Suppressor macrophage treated with lipopolysaccharide for 4 hours (primary cell): ENCODE data around the gene DCUN1D3.
"Not testable (repeated sequence)": the region's sequence is repeated elsewhere in the genome, so short reads cannot be mapped to it uniquely, and the experiment has no call there.

Source experiments
- DNase-seq: peaks from one replicate; pipeline ENCODE4 v3.0.0-alpha.2; 2020

DCUN1D3 gene

GRCh38 chr16:20860995-20861394 is 39.2 kb downstream of the DCUN1D3 start:
- not testable (repeated sequence) for DNase-seq

GRCh38 chr16:20860361-20860760 is 39.8 kb downstream of the DCUN1D3 start:
- no peak for DNase-seq

- DNase-seq = no peak
Observed at GRCh38 chr16:20859699-20860098, 40.5 kb downstream of the DCUN1D3 start.

DNA sequence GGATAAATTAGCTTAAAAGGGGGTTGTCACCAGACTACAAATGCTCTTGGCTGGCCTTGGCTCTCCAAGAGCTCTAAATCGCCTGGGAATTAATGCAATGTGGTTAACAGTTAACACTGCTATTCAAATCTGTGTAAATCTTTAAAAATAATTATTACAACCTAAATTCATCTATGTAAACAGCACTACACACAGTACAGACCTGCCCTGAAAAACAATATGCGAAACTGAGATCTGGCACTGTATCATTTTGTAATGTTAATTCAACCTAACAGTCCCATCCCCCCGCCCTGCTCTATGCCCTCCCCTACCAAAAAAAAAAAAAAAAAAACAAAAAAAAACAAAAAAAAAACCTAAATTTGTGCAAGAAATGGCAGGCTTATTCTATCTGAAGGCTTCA is 40.9 kb downstream of the DCUN1D3 start:
- DNase-seq = no peak

- no peak for DNase-seq
Observed at GRCh38 chr16:20857281-20857680, 42.9 kb downstream of the DCUN1D3 start.

- no peak for DNase-seq
Observed at GRCh38 chr16:20854963-20855362, 45.2 kb downstream of the DCUN1D3 start.

DNA sequence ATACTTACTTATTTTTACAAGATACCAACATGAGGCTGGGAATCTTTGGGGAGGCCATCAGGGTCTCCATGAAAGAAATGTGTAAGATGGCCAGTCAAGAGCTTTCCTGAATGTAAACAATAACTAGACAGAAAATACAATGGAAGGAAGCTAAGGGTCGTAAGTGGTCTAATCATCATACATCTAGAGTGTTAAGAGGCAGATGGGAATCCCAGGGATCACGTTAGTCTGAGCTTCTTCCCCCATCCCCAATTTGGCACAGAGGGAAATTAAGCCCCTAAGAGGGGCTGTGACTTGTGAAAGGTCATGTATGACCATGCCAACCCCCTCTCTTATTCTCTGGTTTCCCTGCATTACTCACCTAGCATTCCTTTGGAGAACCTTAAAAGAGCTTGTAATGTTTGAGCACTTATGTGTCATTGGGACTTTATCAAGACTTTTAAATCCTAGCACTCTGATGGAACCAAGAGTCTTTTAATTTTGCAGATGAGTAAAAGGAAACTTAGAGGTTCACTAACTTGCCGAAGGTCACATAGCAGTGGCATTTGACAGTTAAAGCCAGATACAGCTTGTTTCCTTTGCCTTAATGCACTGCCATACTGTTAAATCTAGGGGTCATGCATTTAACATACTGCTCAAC is 46.1 kb downstream of the DCUN1D3 start:
- no peak for DNase-seq

GRCh38 chr16:20853143-20853542 is 47.0 kb downstream of the DCUN1D3 start:
- no peak for DNase-seq

- no peak for DNase-seq
Observed at GRCh38 chr16:20851601-20852000, 48.6 kb downstream of the DCUN1D3 start.

- no peak for DNase-seq
Observed at GRCh38 chr16:20850981-20851380, 49.2 kb downstream of the DCUN1D3 start.

- peak; percentile 73 for DNase-seq
Observed at GRCh38 chr16:20849589-20850390, 50.4 kb downstream of the DCUN1D3 start.

DNA sequence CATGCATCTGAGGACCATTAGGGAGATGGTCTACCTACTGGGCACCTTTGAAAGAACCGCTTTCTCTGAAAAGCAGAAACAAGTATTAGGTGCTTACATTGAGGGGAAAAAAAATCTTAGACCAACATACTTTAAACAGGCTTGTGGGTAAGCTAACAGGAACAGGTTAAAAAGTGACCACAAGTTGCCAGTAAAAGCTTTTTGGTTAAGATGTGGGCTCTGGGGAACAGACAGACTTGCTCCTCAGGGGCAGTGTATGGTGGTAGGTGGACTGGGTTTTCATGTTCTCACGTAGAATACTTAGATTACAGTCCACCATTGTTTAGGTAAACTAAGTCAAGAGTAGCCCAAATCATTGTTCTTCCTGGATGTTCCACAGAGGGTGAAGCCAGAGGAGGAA is 52.6 kb downstream of the DCUN1D3 start:
- DNase-seq = no peak

GRCh38 chr16:20846551-20846950 is 53.6 kb downstream of the DCUN1D3 start:
- DNase-seq = no peak

DNA sequence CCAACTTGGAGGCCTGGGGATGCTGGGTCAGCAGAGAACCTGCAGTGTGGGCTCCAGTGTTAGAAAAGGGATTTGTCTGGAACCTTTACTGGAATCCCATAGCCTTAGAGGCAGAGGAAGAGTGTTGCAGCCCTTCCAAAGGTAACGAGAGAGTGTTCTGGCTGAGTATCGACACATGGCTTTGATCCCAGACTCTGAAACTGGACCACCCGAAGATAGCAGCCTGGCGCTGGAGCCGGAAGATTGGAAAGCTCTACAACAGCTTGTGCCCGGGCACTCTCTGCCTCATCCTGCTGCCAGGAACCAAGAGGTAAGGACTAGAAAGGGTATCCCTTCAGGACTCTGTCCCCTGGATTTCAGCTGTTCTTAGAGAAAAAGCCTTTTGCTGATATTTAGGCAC is 54.1 kb downstream of the DCUN1D3 start:
- no peak for DNase-seq

DNA sequence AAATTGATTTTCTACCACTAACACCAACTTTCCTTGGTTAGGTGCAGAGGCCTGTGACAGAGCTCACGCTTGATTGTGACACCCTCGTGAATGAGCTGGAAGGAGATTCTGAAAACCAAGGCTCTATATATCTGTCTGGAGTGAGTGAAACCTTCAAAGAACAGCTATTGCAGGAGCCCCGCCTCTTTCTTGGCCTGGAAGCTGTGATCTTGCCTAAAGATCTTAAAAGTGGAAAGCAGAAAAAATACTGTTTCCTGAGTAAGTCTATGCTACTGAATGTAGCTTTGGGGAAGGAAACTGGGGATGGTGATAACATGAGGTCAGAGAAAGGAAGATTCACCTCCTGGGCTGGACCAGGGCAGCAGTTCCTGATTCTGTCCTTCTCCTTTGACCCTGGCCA is 55.6 kb downstream of the DCUN1D3 start:
- no peak for DNase-seq

DNA sequence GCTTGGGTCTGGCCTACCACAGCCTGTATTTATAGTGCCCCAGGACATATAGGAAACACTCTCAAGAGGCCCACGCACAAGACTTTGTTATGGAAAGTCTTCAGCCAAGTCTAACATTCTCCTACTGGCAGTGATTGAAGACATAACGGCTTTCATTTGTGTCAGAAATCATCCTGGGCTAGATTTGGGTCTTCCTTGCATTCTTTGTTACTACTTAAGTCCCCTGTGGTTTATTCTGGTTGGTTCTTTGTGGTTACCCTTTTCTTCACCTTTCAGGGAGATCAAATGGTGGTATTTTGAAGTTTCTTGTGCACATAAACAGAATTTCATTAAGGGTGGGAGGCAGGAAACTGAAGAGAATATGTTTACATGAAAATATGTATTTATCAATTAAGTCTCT is 56.1 kb downstream of the DCUN1D3 start:
- DNase-seq = no peak

DNA sequence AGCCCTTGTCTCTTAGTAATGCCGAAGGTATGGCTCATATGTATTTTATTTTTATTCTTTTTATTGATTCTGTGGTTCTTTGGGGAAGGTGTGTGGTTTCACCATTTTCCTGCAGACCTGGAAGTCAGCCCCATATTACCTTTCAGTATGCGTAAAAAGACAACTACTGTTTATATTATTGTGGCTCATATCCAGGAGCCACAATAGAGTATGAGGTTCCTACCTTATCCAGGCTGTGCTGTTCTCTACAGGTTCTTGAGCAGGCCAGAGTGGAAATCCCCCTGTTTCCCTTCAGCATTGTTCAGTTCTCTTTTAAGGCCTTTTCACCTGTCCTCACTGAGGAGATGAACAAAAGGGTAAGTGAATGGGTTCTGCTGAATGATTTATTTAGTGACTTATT is 60.7 kb downstream of the DCUN1D3 start:
- DNase-seq = no peak

DNA sequence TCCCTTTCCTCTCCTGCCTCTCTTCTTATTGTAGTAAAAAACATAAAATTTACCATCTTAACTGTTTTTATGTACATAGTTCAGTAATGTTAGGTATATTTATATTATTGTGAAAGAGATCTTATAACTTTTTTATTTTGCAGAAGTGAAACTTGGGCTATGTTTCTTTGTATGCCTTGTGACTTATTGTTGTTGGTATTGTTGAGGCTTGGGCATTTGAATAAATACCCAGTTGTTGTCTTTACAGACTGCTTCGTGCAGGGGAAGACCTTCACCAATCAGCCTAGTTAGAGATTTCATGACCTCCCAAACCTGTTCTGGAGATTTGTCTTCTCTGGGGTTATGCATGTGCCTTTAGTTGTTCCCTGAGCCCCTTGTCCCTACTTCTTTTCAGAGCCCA is 61.9 kb downstream of the DCUN1D3 start:
- peak; percentile 31 for DNase-seq

DNA sequence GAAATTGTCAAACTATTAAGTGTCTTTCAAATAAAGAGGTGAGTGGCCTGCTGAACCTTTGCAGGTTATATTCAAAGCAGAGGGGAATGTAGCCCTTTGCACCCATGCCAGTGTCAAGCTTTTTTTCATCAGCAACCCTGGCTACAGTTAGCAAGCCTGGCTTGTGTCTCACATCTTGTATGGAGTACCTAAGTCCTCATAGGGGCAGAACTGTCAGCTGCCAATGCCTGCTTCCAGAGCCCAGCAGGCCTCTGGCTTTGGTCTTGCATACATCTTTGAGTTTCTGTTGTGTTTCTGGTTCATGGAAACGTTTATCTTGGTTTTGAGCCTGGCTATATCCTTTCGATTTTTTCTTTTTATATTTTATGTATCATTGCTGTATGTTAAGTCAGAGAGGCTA is 67.1 kb downstream of the DCUN1D3 start:
- DNase-seq = no peak

- DNase-seq = no peak
Observed at GRCh38 chr16:20830372-20830771, 69.8 kb downstream of the DCUN1D3 start.

DNA sequence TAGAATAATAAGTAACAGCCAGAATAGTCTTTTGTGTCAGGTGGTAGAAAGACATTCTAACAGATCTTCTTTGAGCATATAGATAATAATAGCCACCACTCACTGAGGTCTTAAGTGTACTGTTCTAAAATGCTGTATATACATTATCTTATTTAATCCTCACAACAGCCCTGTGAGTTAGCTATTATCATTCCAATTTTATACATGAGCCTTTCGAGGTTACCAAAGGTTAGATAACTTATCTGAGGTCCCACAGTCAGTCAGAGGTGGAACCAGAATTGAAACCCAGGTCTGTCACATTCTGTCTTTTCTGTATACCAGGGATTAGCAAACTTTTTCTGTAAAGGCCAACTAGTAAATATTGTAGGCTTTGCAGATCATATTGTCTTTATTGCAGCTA is 70.6 kb downstream of the DCUN1D3 start:
- DNase-seq = no peak

GRCh38 chr16:20826039-20826566 is 74.1 kb downstream of the DCUN1D3 start:
- DNase-seq = no peak

- peak; percentile 45 for DNase-seq
Observed at GRCh38 chr16:20822521-20823325, 77.4 kb downstream of the DCUN1D3 start.

DNA sequence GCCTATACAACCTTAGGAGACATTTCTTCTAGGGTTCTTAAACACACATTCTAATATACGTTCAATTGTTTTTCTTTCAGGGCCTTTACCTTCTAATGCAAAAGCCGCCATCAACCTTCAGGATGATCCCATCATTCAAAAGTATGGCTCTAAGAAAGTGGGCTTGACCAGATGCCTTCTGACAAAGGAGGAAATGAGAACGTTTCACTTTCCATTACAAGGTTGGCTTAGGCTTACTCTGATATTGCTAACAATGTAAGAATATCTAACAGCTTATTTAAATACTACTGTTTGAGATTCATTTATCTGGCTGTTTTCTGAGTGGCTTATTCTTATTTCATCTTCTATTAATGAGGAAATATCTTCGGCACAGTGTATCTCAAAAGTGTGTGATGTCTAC is 78.5 kb downstream of the DCUN1D3 start:
- no peak for DNase-seq
